Measurements from ENCODE around the gene DPYSL5. TPM values are rescaled to one million over a fixed set of nuclear protein-coding genes. Genes with fewer than 3 reads are reported as not detected.
"Not testable (repeated sequence)": the region's sequence is repeated elsewhere in the genome, so short reads cannot be mapped to it uniquely, and the experiment has no call there.

Gene DPYSL5
- total RNA-seq, 1 donor from 2014 or later = not detected

DNA sequence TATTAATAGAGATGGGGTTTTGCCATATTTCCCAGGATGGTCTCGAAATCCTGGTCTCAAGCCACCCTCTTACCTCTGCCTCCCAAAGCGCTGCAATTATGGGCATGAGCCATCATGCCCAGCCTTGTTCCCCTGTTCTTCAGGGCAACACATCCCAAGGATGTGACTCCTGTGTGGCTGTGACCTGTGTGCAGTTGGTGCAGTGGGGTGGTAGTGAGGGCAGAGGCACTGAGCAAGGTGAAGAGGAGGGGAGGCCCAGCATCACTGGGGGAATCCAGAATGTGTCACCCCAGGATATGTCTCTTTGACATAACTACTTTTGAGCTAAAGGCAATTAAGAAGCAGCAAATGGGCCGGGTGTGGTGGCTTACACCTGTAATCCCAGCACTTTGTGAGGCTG is 38.7 kb upstream of the DPYSL5 start:
- no peaks in the 10 kb centered on the region for H3K9me3 ChIP-seq
- H3K4me3 ChIP-seq = no peak overlapping the region
- TF ChIP-seq, protein P1, sequence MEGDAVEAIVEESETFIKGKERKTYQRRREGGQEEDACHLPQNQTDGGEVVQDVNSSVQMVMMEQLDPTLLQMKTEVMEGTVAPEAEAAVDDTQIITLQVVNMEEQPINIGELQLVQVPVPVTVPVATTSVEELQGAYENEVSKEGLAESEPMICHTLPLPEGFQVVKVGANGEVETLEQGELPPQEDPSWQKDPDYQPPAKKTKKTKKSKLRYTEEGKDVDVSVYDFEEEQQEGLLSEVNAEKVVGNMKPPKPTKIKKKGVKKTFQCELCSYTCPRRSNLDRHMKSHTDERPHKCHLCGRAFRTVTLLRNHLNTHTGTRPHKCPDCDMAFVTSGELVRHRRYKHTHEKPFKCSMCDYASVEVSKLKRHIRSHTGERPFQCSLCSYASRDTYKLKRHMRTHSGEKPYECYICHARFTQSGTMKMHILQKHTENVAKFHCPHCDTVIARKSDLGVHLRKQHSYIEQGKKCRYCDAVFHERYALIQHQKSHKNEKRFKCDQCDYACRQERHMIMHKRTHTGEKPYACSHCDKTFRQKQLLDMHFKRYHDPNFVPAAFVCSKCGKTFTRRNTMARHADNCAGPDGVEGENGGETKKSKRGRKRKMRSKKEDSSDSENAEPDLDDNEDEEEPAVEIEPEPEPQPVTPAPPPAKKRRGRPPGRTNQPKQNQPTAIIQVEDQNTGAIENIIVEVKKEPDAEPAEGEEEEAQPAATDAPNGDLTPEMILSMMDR (IDR thresholded peaks at IDR 0.05) = no peak
- intact Hi-C loops (cut with DNase I) = no loop called here
- no peak overlapping the region for H3K27ac ChIP-seq
- H3K4me1 ChIP-seq = no peaks in the 10 kb centered on the region
- DNase-seq (ENCODE audit: low spot score in 2 of 2) = no peak
- H3K27me3 ChIP-seq = no peaks in the 10 kb centered on the region
- H3K36me3 ChIP-seq = no peaks in the 10 kb centered on the region

DNA sequence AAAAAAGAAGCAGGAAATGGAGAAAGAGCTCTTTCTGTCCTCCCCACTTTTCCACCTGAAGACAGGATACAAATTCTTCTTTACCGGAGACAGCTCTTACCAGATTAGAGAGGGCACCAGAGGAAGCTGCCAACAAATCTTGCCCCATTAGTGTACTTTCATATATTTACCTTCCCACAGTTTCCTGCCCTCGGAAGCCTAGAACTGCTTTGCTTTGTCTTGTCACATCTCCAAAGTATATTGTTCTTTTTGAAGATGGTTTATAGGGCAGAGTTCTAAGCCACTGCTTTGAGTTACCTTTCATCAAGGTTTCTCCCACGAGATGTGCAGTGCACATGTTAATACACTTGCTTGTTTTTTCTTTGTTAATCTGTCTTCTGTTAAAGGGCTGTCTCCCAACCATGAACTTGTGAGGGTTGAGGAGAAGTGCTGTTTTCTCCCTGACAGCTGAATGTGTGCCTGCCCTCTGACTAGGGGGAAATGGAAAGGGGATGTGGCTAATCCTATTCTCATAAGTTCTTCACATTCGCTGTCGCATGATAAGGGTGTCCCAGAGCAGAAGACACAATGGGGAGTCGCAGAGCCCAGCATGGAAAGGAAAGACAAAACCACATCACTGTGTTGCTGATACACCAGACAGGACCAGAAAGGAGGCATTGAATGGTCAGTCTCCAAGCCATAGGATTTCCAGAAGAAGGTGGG is 37.9 kb upstream of the DPYSL5 start:
- Histone ChIP-seq H3K4me1 (no peaks in the 10 kb centered on the region), H3K27me3 (no peaks in the 10 kb centered on the region), H3K9me3 (no peaks in the 10 kb centered on the region), H3K4me3 (no peak overlapping the region), H3K27ac (no peak overlapping the region), H3K36me3 (no peaks in the 10 kb centered on the region)
- intact Hi-C loops (cut with DNase I) = no loop called here
- TF ChIP-seq, protein P1 (IDR thresholded peaks at IDR 0.05) = no peak
- peak in 1 of 2 donors; percentile 49 for DNase-seq (ENCODE audit: low spot score in 2 of 2)

DNA sequence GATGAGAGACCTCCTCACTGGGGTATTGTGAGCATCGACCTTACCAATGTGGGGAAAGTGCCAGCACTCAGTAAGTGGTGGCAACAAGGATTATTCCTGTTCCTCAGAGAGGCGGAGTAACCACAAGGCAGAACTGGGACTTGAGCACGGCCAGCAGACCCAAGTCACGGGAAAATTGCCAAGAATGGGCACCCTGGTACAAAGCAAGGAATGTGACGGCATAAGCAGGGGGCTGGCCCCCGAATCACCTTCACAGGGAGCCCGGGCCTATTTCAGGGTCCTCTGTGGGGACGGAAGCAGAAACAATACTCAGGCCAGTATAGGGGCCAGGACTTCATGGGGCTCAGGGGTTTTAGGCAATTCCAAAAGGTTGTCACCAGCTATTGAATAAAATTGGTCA is 36.7 kb upstream of the DPYSL5 start:
- no peaks in the 10 kb centered on the region for H3K9me3 ChIP-seq
- H3K27ac ChIP-seq = no peak overlapping the region
- intact Hi-C loops (cut with DNase I) = no loop called here
- no peaks in the 10 kb centered on the region for H3K27me3 ChIP-seq
- no peak overlapping the region for H3K4me3 ChIP-seq
- no peaks in the 10 kb centered on the region for H3K36me3 ChIP-seq
- TF ChIP-seq, protein P1 (IDR thresholded peaks at IDR 0.05) = no peak
- no peaks in the 10 kb centered on the region for H3K4me1 ChIP-seq
- DNase-seq (ENCODE audit: low spot score in 2 of 2) = peak in 1 of 2 donors; percentile 56

DNA sequence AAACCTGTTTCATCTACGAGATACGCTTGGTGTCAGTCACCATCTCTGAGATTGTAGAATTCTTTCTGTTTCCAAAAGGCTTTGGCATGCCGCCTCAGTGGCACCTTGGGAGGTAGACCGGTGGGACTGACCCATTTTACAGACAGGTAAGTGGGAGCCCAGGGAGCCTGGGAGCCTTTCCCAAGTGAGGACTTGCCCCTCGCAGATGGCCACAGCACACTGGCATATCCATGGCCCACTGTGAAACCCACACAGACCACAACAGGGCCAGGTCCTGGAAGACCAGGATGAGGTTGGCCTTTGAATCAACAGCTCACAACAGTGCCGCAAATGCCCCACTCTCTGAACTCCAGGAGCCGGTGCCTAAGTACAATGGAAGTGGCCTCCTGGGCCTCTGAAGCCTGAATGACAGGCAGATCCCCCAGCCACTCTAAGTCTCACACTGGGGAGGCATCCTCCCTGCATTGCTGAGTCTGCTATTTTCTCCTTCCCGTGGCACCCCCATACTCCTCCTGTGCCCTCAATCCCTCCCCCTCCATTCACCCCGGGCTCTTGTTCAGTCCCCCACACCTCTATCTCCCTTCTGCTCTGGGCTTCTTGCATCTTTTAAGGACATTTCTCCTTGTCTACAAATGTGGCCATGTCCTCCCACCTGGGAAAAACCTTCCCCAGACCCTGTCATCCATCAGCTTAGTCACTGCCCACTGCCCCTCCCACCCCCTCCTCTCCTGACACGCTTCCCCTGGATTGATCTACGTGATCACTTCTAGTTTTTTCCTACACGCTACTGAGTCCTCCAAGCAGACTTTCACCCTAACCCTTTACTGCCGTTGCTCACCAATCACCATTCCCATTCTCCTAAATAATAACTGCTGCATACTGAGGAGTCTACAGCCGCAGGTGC is 35.9 kb upstream of the DPYSL5 start:
- Histone ChIP-seq H3K9me3 (no peaks in the 10 kb centered on the region), H3K36me3 (no peaks in the 10 kb centered on the region), H3K27me3 (no peaks in the 10 kb centered on the region), H3K4me1 (no peaks in the 10 kb centered on the region), H3K27ac (no peak overlapping the region), H3K4me3 (no peak overlapping the region)
- DNase-seq (ENCODE audit: low spot score in 2 of 2) = peak in 1 of 2 donors; percentile 24
- TF ChIP-seq, protein P1 (IDR thresholded peaks at IDR 0.05) = no peak
- intact Hi-C loops (cut with DNase I) = no loop called here

DNA sequence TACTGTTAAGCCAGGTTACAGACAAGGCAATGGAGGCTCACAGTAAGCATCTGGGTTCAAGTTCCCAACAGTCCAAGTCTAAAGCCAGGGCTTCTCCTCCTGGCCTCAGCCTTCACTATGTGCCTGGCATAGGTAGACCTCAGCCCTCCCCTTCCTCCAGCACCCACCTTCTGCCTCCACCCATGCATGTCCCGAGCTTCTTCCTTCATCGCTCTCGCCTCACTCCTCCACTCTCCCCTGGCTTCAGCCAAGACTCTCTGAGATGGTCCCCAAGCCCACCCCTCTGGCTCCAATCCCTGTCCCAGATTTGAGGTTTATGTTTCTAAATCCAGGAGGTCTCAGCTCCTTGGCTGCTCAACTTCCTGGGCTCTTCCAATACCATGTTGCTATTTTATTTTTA is 35.2 kb upstream of the DPYSL5 start:
- TF ChIP-seq, protein P1 (IDR thresholded peaks at IDR 0.05) = no peak
- peak in 1 of 2 donors; percentile 50 for DNase-seq (ENCODE audit: low spot score in 2 of 2)
- Histone ChIP-seq H3K9me3 (no peaks in the 10 kb centered on the region), H3K27me3 (no peaks in the 10 kb centered on the region), H3K4me3 (no peak overlapping the region), H3K4me1 (no peaks in the 10 kb centered on the region), H3K36me3 (no peaks in the 10 kb centered on the region), H3K27ac (no peak overlapping the region)
- intact Hi-C loops (cut with DNase I) = no loop called here

DNA sequence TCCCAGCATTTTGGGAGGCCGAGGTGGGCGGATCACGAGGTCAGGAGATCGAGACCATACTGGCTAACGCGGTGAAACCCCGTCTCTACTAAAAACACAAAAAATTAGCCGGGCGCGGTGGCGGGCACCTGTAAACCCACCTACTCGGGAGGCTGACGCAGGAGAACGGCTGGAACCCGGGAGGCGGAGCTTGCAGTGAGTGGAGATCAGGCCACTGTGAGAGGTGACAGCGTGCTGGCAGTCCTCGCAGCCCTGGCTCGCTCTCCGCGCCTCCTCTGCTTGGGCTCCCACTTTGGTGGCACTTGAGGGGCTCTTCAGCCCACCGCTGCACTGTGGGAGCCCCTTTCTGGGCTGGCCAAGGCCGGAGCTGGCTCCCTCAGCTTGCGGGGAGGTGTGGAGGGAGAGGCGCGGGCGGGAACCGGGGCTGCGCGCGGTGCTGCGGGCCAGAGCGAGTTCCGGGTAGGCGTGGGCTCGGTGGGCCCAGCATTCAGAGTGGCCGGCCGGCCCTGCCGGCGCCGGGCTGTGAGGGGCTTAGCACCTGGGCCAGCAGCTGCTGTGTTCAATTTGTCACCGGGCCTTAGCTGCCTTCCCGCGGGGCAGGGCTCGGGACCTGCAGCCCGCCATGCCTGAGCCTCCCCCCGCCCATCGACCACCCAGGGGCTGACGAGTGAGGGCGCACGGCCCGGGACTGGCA is 33.7 kb upstream of the DPYSL5 start:
- H3K4me1 ChIP-seq; H3K36me3 ChIP-seq; H3K27ac ChIP-seq; H3K4me3 ChIP-seq; H3K9me3 ChIP-seq; H3K27me3 ChIP-seq; intact Hi-C loops (cut with DNase I): not testable (repeated sequence)
- DNase-seq (ENCODE audit: low spot score in 2 of 2) = peak in 1 of 2 donors; percentile 51
